ENCODE data around the gene GNAZ.

Gene GNAZ

GRCh38 chr22:23094695-23095681 is 24.7 kb downstream of the GNAZ start:
- no peak for DNase-seq

- no peak for DNase-seq
These were observed 25.5 kb downstream of the GNAZ start for GRCh38 chr22:23095733-23096342.

- no peak for DNase-seq
These were observed 27.3 kb downstream of the GNAZ start for GRCh38 chr22:23097412-23098229.

GRCh38 chr22:23098230-23098705 is 27.9 kb downstream of the GNAZ start:
- DNase-seq = no peak

- DNase-seq = no peak
These were observed 28.6 kb downstream of the GNAZ start for GRCh38 chr22:23098718-23099530.

GRCh38 chr22:23099531-23099804 is 29.1 kb downstream of the GNAZ start:
- DNase-seq = no peak

- DNase-seq = no peak
These were observed 29.9 kb downstream of the GNAZ start for GRCh38 chr22:23100124-23100801.

- no peak for DNase-seq
These were observed 31.2 kb downstream of the GNAZ start for GRCh38 chr22:23101524-23101923.

GRCh38 chr22:23102002-23102655 is 31.8 kb downstream of the GNAZ start:
- DNase-seq = no peak

GRCh38 chr22:23102776-23103175 is 32.5 kb downstream of the GNAZ start:
- no peak for DNase-seq

GRCh38 chr22:23103199-23103954 is 33.1 kb downstream of the GNAZ start:
- no peak for DNase-seq

- DNase-seq = no peak
These were observed 34.1 kb downstream of the GNAZ start for GRCh38 chr22:23104187-23104971.

GRCh38 chr22:23105304-23105703 is 35.0 kb downstream of the GNAZ start:
- no peak for DNase-seq

- no peak for DNase-seq
These were observed 35.6 kb downstream of the GNAZ start for GRCh38 chr22:23105919-23106318.

- DNase-seq = no peak
These were observed 36.0 kb downstream of the GNAZ start for GRCh38 chr22:23106344-23106743.

- DNase-seq = no peak
These were observed 36.6 kb downstream of the GNAZ start for GRCh38 chr22:23106906-23107367.

GRCh38 chr22:23107487-23108248 is 37.3 kb downstream of the GNAZ start:
- DNase-seq = no peak

GRCh38 chr22:23108249-23109078 is 38.1 kb downstream of the GNAZ start:
- DNase-seq = no peak

Measured in NCI-H526 (cell line).